Panc1 (cell line): ENCODE measurements around the gene ZNF662. TPM values are rescaled to one million over a fixed set of nuclear protein-coding genes. Genes with fewer than 3 reads are reported as not detected.

ENCODE experiments used
- ATAC-seq: fragments of 200-7000 bp; cut with Tn5 transposase; 2 replicates; pipeline ENCODE4 v1.9.1; 2020; ENCODE audit warnings: mild to moderate bottlenecking, moderate library complexity
- BruUV-seq: library from RNA; stranded (reverse); fragments of 400-500 nt; replicated peaks from 2 replicates; lab custom pipeline; 2021; lab: Mats Ljungman, UMichigan
- CTCF ChIA-PET: fragments of 300-600 bp; sonication (Branson Sonifier 250); formaldehyde crosslinking; loops from one replicate; lab custom pipeline; 2022; ENCODE audit warnings: antibody characterized with exemption; lab: Charles Lee
- POLR2A ChIA-PET: fragments of 300-600 bp; sonication (Branson Sonifier 250); formaldehyde crosslinking; loops from one replicate; lab custom pipeline; 2022; ENCODE audit warnings: antibody characterized with exemption; lab: Charles Lee
- DNase-seq: peaks from one replicate; pipeline ENCODE4 v3.0.0-alpha.2; 2010; ENCODE audit warnings: low read depth, low spot score
- H3K27ac ChIP-seq: 2 replicates; pipeline ENCODE4 v1.5.1; 2011; ENCODE audit warnings: mild to moderate bottlenecking, low read length, inconsistent platforms
- H3K27me3 ChIP-seq: fragments of 200-500 bp; sonication (Bioruptor generic); 2 replicates; pipeline ENCODE4 v1.6.0; 2014; ENCODE audit warnings: low read length, inconsistent platforms; ENCODE audit not compliant: control insufficient read depth, insufficient read depth
- H3K36me3 ChIP-seq: fragments of 200-500 bp; sonication (Bioruptor generic); 2 replicates; pipeline ENCODE4 v1.5.1; 2014; ENCODE audit warnings: inconsistent platforms, mild to moderate bottlenecking, low read length, moderate library complexity; ENCODE audit not compliant: control insufficient read depth, insufficient read depth
- H3K4me1 ChIP-seq: 2 replicates; pipeline ENCODE4 v1.5.1; 2011; ENCODE audit warnings: inconsistent platforms, mild to moderate bottlenecking, low read length, moderate library complexity; ENCODE audit not compliant: control insufficient read depth, insufficient read depth
- H3K4me3 ChIP-seq, 2 experiments: 2 replicates each; pipeline ENCODE4 v1.5.1; 2011 to 2012; ENCODE audit warnings: low read depth in 2 of 2, low read length in 2 of 2, mild to moderate bottlenecking in 2 of 2, inconsistent platforms in 1 of 2, moderate library complexity in 1 of 2
- H3K9me3 ChIP-seq: fragments of 200-500 bp; sonication (Bioruptor generic); 2 replicates; pipeline ENCODE4 v1.5.1; 2014; ENCODE audit warnings: low read depth, mild to moderate bottlenecking, inconsistent platforms, low read length, moderate library complexity; ENCODE audit not compliant: control insufficient read depth, insufficient read depth
- POLR2AphosphoS5 ChIP-seq: IDR thresholded peaks from 2 replicates; pipeline ENCODE4 v1.6.1; 2012; ENCODE audit warnings: mild to moderate bottlenecking, low read depth, low read length, moderate library complexity
- SIN3A ChIP-seq: IDR thresholded peaks from 2 replicates; pipeline ENCODE4 v1.6.1; 2012; ENCODE audit warnings: low read depth, mild to moderate bottlenecking, low read length, moderate library complexity, borderline replicate concordance; ENCODE audit not compliant: insufficient read depth
- TCF7L2 ChIP-seq: IDR thresholded peaks from 2 replicates; pipeline ENCODE4 v1.6.1; 2011; ENCODE audit warnings: mild to moderate bottlenecking, low read depth, low read length, inconsistent platforms
- in situ Hi-C: cut with HindIII; loops from 2 replicates; pipeline ENCODE4 v1.10.0; 2016; ENCODE audit warnings: low sequenced_read_pairs, low pct_unique_long_range_greater_than_20kb
- intact Hi-C: fragments of 100-400 bp; cut with micrococcal nuclease; formaldehyde crosslinking; loops from one replicate; pipeline ENCODE4 v1.10.0; 2022; ENCODE audit not compliant: unreplicated experiment
- total RNA-seq: library from RNA; stranded (reverse); gene quantifications from one replicate; pipeline ENCODE4 v1.2.1, GENCODE V29; 2021; ENCODE audit not compliant: unreplicated experiment
- TF ChIP-seq, protein P1 (sequence below), 2 experiments: IDR thresholded peaks; 2 replicates each; pipeline ENCODE4 v1.6.1; 2011 to 2012; ENCODE audit warnings: low read depth in 2 of 2, control low read depth in 1 of 2, low read length in 1 of 2, mild to moderate bottlenecking in 1 of 2, moderate library complexity in 1 of 2; ENCODE audit not compliant: insufficient read depth in 1 of 2
- TF ChIP-seq, protein P2 (sequence below): fragments of 450-650 bp; IDR thresholded peaks from 2 replicates; pipeline ENCODE4 v1.5.1; 2017; ENCODE audit warnings: mild to moderate bottlenecking

ZNF662 gene
- total RNA-seq, 1 experiment from 2014 or later, result not detected

DNA sequence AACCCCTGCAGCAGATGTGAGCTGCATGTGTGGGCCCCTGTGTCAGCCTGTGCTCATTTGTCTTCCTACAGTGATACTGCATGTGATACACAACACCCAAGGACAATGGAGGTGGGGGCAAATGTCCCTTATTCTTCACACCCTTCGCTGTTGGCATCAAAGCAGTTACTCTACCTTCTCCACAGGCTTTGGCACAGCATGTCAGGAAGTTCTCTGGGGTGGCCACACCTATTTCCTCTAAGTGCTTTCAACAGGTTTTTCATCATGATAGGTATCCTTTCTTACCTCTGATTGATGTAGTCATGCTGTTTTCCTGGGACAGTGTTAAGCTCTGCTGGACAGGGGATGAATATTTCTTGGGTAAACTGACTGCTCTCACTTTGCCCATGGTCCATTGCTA is 29.5 kb downstream of the ZNF662 start:
- H3K4me1 ChIP-seq, result no peaks in the 10 kb centered on the region
- H3K27me3 ChIP-seq, result peaks cover 2% of the 10 kb centered on the region
- ChIA-PET CTCF (no interaction called here), POLR2A (no interaction called here)
- in situ Hi-C loops, result no loop called here
- H3K36me3 ChIP-seq, result no peaks in the 10 kb centered on the region
- BruUV-seq, result no TSS peak
- ATAC-seq (no peak), DNase-seq (no peak)
- no peaks in the 10 kb centered on the region for H3K9me3 ChIP-seq
- no peak overlapping the region for H3K4me3 ChIP-seq
- TF ChIP-seq, protein P1, sequence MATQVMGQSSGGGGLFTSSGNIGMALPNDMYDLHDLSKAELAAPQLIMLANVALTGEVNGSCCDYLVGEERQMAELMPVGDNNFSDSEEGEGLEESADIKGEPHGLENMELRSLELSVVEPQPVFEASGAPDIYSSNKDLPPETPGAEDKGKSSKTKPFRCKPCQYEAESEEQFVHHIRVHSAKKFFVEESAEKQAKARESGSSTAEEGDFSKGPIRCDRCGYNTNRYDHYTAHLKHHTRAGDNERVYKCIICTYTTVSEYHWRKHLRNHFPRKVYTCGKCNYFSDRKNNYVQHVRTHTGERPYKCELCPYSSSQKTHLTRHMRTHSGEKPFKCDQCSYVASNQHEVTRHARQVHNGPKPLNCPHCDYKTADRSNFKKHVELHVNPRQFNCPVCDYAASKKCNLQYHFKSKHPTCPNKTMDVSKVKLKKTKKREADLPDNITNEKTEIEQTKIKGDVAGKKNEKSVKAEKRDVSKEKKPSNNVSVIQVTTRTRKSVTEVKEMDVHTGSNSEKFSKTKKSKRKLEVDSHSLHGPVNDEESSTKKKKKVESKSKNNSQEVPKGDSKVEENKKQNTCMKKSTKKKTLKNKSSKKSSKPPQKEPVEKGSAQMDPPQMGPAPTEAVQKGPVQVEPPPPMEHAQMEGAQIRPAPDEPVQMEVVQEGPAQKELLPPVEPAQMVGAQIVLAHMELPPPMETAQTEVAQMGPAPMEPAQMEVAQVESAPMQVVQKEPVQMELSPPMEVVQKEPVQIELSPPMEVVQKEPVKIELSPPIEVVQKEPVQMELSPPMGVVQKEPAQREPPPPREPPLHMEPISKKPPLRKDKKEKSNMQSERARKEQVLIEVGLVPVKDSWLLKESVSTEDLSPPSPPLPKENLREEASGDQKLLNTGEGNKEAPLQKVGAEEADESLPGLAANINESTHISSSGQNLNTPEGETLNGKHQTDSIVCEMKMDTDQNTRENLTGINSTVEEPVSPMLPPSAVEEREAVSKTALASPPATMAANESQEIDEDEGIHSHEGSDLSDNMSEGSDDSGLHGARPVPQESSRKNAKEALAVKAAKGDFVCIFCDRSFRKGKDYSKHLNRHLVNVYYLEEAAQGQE (IDR thresholded peaks at IDR 0.05; ENCODE audit: insufficient read depth in 1 of 2, low read depth in 2 of 2, low read length in 1 of 2), result no peak
- no peak for TF ChIP-seq TCF7L2
- TF ChIP-seq SIN3A, result no peak
- no peak for TF ChIP-seq POLR2AphosphoS5
- TF ChIP-seq, protein P2, sequence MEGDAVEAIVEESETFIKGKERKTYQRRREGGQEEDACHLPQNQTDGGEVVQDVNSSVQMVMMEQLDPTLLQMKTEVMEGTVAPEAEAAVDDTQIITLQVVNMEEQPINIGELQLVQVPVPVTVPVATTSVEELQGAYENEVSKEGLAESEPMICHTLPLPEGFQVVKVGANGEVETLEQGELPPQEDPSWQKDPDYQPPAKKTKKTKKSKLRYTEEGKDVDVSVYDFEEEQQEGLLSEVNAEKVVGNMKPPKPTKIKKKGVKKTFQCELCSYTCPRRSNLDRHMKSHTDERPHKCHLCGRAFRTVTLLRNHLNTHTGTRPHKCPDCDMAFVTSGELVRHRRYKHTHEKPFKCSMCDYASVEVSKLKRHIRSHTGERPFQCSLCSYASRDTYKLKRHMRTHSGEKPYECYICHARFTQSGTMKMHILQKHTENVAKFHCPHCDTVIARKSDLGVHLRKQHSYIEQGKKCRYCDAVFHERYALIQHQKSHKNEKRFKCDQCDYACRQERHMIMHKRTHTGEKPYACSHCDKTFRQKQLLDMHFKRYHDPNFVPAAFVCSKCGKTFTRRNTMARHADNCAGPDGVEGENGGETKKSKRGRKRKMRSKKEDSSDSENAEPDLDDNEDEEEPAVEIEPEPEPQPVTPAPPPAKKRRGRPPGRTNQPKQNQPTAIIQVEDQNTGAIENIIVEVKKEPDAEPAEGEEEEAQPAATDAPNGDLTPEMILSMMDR, result no peak
- intact Hi-C loops, result no loop called here
- H3K27ac ChIP-seq, result no peak overlapping the region

DNA sequence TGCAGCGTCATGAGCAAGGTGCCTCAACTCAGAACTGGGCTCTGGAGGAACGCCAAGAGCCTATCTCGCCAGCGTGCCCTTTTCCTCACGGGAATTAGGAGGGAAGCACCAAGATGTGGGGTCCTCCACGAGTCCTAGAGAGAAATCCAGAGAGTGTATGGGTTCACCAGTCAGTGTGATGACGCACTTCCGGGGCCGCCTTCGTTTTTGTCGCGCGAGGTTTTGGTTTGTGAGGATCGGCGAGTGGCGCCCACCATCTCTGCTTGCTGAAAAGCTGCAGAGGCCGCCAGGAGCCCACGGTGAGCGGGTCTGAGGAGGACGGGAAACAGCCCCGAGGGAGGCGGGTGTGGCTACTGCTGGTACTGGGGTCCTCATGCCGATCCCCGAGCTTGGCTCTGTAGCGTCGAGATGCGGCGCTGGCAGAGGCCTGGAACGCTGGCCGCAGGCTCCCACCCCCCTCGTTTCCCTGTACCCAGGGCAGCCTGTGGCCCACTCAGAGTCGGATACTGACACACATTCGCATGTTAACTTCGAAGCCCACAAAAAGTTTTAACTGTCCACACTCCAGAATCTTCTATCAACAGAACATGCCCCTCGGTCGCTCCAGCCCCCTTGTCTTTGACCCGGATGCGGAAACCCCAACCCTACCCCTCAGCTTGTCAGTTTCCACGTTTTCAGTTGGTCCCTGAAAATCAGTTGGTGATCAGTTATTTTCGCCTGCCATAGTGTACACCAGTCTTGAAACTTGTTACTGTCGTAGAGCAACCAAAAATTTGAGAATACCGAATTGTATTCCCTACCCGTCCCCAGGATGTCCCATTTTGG is 30.4 kb downstream of the ZNF662 start:
- in situ Hi-C loops, result no loop called here
- ATAC-seq, result no peak
- TF ChIP-seq POLR2AphosphoS5, result no peak
- TF ChIP-seq SIN3A, result no peak
- TF ChIP-seq, protein P2, result no peak
- TF ChIP-seq TCF7L2, result no peak
- TF ChIP-seq, protein P1 (IDR thresholded peaks at IDR 0.05; ENCODE audit: insufficient read depth in 1 of 2, low read depth in 2 of 2, low read length in 1 of 2), result no peak
- H3K27me3 ChIP-seq, result peaks cover 2% of the 10 kb centered on the region
- no peaks in the 10 kb centered on the region for H3K4me1 ChIP-seq
- H3K4me3 ChIP-seq, result no peak overlapping the region
- no peak for DNase-seq
- intact Hi-C loops, result no loop called here
- H3K9me3 ChIP-seq, result no peaks in the 10 kb centered on the region
- CTCF ChIA-PET, result no interaction called here
- POLR2A ChIA-PET, result no interaction called here
- H3K36me3 ChIP-seq, result no peaks in the 10 kb centered on the region
- no peak overlapping the region for H3K27ac ChIP-seq
- BruUV-seq, result no TSS peak
